Neuronal stem cell (in vitro differentiated cells): Measurements from ENCODE around the gene AP5S1.

ENCODE experiments used
- DNase-seq: peaks from one replicate; pipeline ENCODE4 v3.0.0-alpha.2; 2013; ENCODE audit warnings: low spot score
- H2AFZ ChIP-seq: one replicate; pipeline ENCODE4 v1.6.1; 2013; ENCODE audit warnings: mild to moderate bottlenecking, low read length, inconsistent platforms
- H2AK5ac ChIP-seq: 2 replicates; pipeline ENCODE4 v1.6.1; 2013; ENCODE audit warnings: low read depth, mild to moderate bottlenecking, inconsistent platforms, low read length, moderate library complexity, mixed read lengths
- H2BK120ac ChIP-seq: 2 replicates; pipeline ENCODE4 v1.6.1; 2013; ENCODE audit warnings: low read depth, mild to moderate bottlenecking, inconsistent platforms, low read length, moderate library complexity, mixed read lengths
- H2BK12ac ChIP-seq: one replicate; pipeline ENCODE4 v1.6.1; 2013; ENCODE audit warnings: low read length, inconsistent platforms
- H2BK15ac ChIP-seq: 2 replicates; pipeline ENCODE4 v1.6.1; 2013; ENCODE audit warnings: mild to moderate bottlenecking, low read length, inconsistent platforms, mixed read lengths
- H2BK5ac ChIP-seq: one replicate; pipeline ENCODE4 v1.6.1; 2013; ENCODE audit warnings: inconsistent platforms, mild to moderate bottlenecking, low read length, moderate library complexity
- H3K14ac ChIP-seq: one replicate; pipeline ENCODE4 v1.6.1; 2013; ENCODE audit warnings: low read length, inconsistent platforms
- H3K18ac ChIP-seq: 2 replicates; pipeline ENCODE4 v1.6.1; 2013; ENCODE audit warnings: low read length, inconsistent platforms
- H3K23ac ChIP-seq: 2 replicates; pipeline ENCODE4 v1.6.1; 2013; ENCODE audit warnings: low read depth, mild to moderate bottlenecking, mixed read lengths, low read length, inconsistent platforms; ENCODE audit not compliant: poor library complexity
- H3K27ac ChIP-seq: replicated peaks from 3 replicates; pipeline ENCODE4 v1.5.1; 2013; ENCODE audit warnings: low read length, inconsistent platforms
- H3K27me3 ChIP-seq, 3 experiments: 2 replicates each; pipeline ENCODE4 v1.6.1; 2013; ENCODE audit warnings: low read length in 3 of 3, mild to moderate bottlenecking in 2 of 3, inconsistent platforms in 1 of 3, low read depth in 1 of 3, mixed read lengths in 1 of 3, moderate library complexity in 1 of 3; ENCODE audit not compliant: control insufficient read depth in 3 of 3, insufficient read depth in 3 of 3
- H3K36me3 ChIP-seq, 2 donors: replicated peaks in 1 of 2; 2 replicates each; pipeline ENCODE4 v1.6.1; 2013; ENCODE audit warnings: low read length in 2 of 2; ENCODE audit not compliant: control insufficient read depth in 2 of 2, insufficient read depth in 2 of 2
- H3K4ac ChIP-seq: 2 replicates; pipeline ENCODE4 v1.6.1; 2013; ENCODE audit warnings: inconsistent platforms, mild to moderate bottlenecking, low read length, moderate library complexity
- H3K4me1 ChIP-seq, 2 donors: 1 replicate in 1 of 2; 2 replicates in 1 of 2; pipeline ENCODE4 v1.6.1; 2013; ENCODE audit warnings: low read length in 2 of 2, low read depth in 1 of 2; ENCODE audit not compliant: control insufficient read depth in 2 of 2, insufficient read depth in 1 of 2
- H3K4me2 ChIP-seq: one replicate; pipeline ENCODE4 v1.6.1; 2013; ENCODE audit warnings: mild to moderate bottlenecking, low read length, inconsistent platforms; ENCODE audit not compliant: insufficient read depth, poor library complexity, severe bottlenecking
- H3K4me3 ChIP-seq, 2 donors: 2 replicates each; pipeline ENCODE4 v1.5.1; 2013; ENCODE audit warnings: low read length in 2 of 2, mild to moderate bottlenecking in 2 of 2, inconsistent platforms in 1 of 2, moderate library complexity in 1 of 2
- H3K79me1 ChIP-seq: one replicate; pipeline ENCODE4 v1.6.1; 2013; ENCODE audit warnings: low read depth, mild to moderate bottlenecking, inconsistent platforms, low read length, moderate library complexity
- H3K9ac ChIP-seq: one replicate; pipeline ENCODE4 v1.6.1; 2013; ENCODE audit warnings: mild to moderate bottlenecking, low read depth, low read length, inconsistent platforms; ENCODE audit not compliant: poor library complexity
- H3K9me3 ChIP-seq, 2 donors: replicated peaks in 1 of 2; 2 replicates each; pipeline versions ENCODE3 to v1.6.1; 2013; ENCODE audit warnings: low read length in 2 of 2, mild to moderate bottlenecking in 2 of 2, inconsistent platforms in 1 of 2, low read depth in 1 of 2, mixed read lengths in 1 of 2, moderate library complexity in 1 of 2; ENCODE audit not compliant: control insufficient read depth in 2 of 2, insufficient read depth in 1 of 2
- H4K8ac ChIP-seq: one replicate; pipeline ENCODE4 v1.6.1; 2013; ENCODE audit warnings: low read depth, mild to moderate bottlenecking, inconsistent platforms, low read length, moderate library complexity
- H4K91ac ChIP-seq: one replicate; pipeline ENCODE4 v1.6.1; 2013; ENCODE audit warnings: low read length, low read depth, mild to moderate bottlenecking, inconsistent platforms; ENCODE audit not compliant: poor library complexity
- WGBS, 2 donors: extraction: QIAGEN DNeasy Blood & Tissue Kit; methylation state at CpG; one replicate each; pipeline ENCODE4 v1.1.7; 2013; ENCODE audit warnings: missing lambda C conversion rate in 2 of 2, mixed read lengths in 1 of 2; ENCODE audit not compliant: insufficient read length in 2 of 2, insufficient replicate concordance in 1 of 2; ENCODE audit errors: extremely low coverage in 2 of 2; 5-methylcytosine and 5-hydroxymethylcytosine counted together

AP5S1 gene

DNA sequence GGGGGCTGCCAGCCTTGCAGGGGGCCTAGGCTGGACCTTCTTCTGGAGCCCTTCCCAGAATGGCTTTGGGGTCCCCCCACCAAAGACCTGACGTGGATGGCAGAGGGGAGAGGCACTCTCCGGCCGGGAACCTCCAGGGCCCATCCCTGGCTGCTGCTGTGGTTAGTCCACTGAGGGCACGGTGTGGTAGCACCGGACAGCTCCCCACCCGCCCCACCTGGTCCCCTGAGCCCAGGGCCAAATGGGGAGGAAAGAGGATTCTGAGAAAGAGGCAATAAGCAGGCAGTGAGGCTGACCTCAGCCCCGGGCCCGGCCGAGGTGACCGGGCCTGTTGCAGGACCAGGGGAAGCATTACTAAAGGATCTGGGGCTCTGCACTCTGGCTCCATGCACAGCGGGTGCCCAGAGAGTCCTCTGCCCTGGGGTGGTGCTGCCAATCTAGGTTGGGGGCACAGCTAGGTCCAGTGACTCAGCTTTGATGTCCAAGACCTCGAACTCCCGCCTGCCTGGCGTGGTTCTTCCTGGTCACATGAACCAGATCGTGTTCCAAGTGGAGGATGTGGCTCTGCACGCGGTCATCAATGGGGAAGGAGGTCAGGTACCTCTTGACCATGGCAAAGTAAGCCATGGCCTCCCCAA lies 36.0 kb upstream of the AP5S1 start:
- Histone ChIP-seq H2AFZ (no peak overlapping the region), H3K9ac (no peak overlapping the region), H3K27me3 (peaks cover 0 to 9% (median 5%) of the 10 kb centered on the region in 3 experiments), H3K9me3 (no peaks in the 10 kb centered on the region), H2BK15ac (no peak overlapping the region), H4K8ac (no peak overlapping the region), H2BK120ac (no peak overlapping the region), H3K18ac (no peak overlapping the region), H2BK5ac (no peak overlapping the region), H2BK12ac (no peak overlapping the region), H3K27ac (no peak overlapping the region), H3K4me2 (no peak overlapping the region), H3K79me1 (peaks cover 11% of the 10 kb centered on the region), H2AK5ac (no peak overlapping the region), H3K23ac (peak overlapping the region; percentile 66), H4K91ac (no peak overlapping the region), H3K14ac (no peak overlapping the region), H3K4me1 (peaks cover 3 to 17% of the 10 kb centered on the region in 2 donors), H3K4me3 (no peak overlapping the region), H3K36me3 (peaks cover 0 to 4% of the 10 kb centered on the region in 2 donors), H3K4ac (no peak overlapping the region)
- no peak for DNase-seq
- no CpG with 5 or more reads among the region's 17 CpGs for WGBS, 2 donors

DNA sequence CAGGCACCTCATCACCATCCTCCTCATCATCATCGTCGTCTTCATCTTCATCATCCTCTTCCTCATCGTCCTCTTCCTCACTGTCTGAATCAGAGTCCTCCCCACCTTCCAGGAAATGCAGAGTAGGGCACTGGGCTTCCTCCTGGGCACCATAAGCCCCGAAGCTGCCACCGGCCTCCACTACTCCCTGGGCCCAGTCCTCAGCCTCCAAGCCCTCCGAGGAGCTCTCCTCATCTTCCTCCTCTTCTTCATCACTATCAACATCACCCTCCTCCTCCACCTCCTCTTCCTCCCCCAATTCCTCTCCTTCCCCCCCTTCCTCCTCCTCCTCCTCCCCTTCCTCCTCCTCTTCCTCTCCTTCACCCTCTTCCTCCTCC lies 35.5 kb upstream of the AP5S1 start:
- H3K14ac ChIP-seq = no peak overlapping the region
- H3K4me1 ChIP-seq = peaks cover 3 to 17% of the 10 kb centered on the region in 2 donors
- peaks cover 11% of the 10 kb centered on the region for H3K79me1 ChIP-seq
- H4K8ac ChIP-seq = no peak overlapping the region
- peaks cover 0 to 4% (median under 1%) of the 10 kb centered on the region in 3 experiments for H3K27me3 ChIP-seq
- H3K9me3 ChIP-seq = no peaks in the 10 kb centered on the region
- DNase-seq = no peak
- no peak overlapping the region for H2AFZ ChIP-seq
- no peak overlapping the region for H3K18ac ChIP-seq
- peak overlapping the region; percentile 66 for H3K23ac ChIP-seq
- no peak overlapping the region for H4K91ac ChIP-seq
- no peak overlapping the region for H3K4me3 ChIP-seq
- no peak overlapping the region for H2BK120ac ChIP-seq
- H2AK5ac ChIP-seq = no peak overlapping the region
- H2BK5ac ChIP-seq = no peak overlapping the region
- H3K36me3 ChIP-seq = peaks cover 0 to 4% of the 10 kb centered on the region in 2 donors
- no peak overlapping the region for H3K9ac ChIP-seq
- H3K4me2 ChIP-seq = no peak overlapping the region
- no CpG with 5 or more reads among the region's 6 CpGs for WGBS, 2 donors
- H2BK15ac ChIP-seq = no peak overlapping the region
- H3K4ac ChIP-seq = no peak overlapping the region
- H2BK12ac ChIP-seq = no peak overlapping the region
- no peak overlapping the region for H3K27ac ChIP-seq

DNA sequence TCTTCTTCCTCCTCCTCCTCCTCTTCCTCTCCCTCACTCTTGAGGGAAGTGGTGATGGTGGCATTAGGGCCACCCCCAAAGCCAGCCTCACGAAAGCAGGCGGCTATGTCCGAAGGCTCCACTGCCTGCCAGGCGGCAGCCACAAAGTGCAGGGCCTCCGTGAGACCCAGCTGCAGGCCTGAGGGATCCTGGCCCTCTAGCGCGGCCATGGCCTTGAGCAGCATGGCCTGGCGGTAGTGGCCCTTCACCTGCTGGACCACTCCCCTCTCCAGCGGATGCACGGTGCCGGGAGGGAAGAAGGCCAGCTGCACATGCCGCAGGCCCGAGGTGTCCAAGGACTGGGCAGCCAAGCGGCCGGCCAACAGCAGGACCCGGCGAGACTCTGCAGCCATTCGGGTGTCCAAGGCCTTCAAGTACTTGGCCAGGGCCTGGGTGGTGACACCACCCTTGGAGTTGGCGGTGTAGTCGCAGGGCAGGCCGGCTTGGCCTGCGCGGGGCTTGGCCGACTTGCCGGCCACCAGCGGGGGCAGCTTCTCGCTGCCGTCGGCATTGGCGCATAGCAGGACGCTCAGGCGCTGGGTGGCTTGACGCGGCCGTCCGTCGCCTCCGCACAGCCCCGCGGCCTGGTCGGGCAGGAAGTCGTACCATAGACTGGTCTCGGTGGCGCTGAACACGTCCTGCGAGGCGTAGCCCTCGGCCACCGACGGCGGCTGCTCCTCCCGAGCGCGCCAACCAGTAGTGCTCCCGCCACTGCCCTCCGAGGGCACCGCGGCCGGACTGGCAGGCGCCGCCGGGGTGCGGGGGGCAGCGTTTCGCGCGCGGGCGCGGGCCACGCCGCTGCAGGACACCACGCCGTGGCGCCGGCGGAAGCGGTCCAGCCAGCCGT lies 34.9 kb upstream of the AP5S1 start:
- Histone ChIP-seq H2BK12ac (peak overlapping the region; percentile 35), H4K91ac (peak overlapping the region; percentile 83), H3K27ac (no peak overlapping the region), H4K8ac (no peak overlapping the region), H3K9me3 (no peaks in the 10 kb centered on the region), H2AFZ (no peak overlapping the region), H3K36me3 (peaks cover 0 to 4% of the 10 kb centered on the region in 2 donors), H3K4me2 (peak overlapping the region; percentile 94), H2BK5ac (peak overlapping the region; percentile 89), H2BK120ac (no peak overlapping the region), H3K14ac (no peak overlapping the region), H2BK15ac (peak overlapping the region; percentile 71), H3K4me1 (peaks cover 3 to 17% of the 10 kb centered on the region in 2 donors), H3K4me3 (peak overlapping the region; percentile 44 to 88), H3K4ac (peak overlapping the region; percentile 97), H2AK5ac (peak overlapping the region; percentile 88), H3K9ac (peak overlapping the region; percentile 98), H3K18ac (peak overlapping the region; percentile 98), H3K23ac (peak overlapping the region; percentile 99), H3K79me1 (peaks cover 11% of the 10 kb centered on the region), H3K27me3 (peaks cover 0 to 2% (median 0%) of the 10 kb centered on the region in 3 experiments)
- DNase-seq = no peak
- WGBS, 2 donors = no CpG with 5 or more reads among the region's 79 CpGs

DNA sequence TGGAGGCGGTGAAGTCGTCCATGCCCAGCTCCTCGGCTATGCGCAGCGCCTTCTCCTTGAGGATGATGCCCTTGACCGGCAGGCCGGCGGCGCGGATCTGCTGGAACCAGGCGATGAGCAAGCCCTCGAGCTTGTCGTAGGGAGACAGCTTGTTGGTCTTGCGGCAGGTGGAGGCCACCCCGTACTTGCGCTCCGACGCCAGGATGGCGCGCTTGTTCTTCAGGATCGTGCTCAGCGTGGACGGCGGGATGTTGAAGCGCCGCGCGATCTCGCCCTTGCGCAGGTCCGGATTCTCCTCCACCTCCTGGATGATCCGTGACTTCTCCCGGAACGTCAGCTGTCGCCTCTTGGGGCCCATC lies 34.2 kb upstream of the AP5S1 start:
- Histone ChIP-seq H4K8ac (no peak overlapping the region), H3K36me3 (peaks cover 0 to 4% of the 10 kb centered on the region in 2 donors), H3K9ac (peak overlapping the region; percentile 98), H2AFZ (peak overlapping the region; percentile 41), H3K4me1 (peaks cover 0 to 15% of the 10 kb centered on the region in 2 donors), H3K23ac (peak overlapping the region; percentile 99), H3K4me3 (peak overlapping the region; percentile 44 to 88), H3K4me2 (peak overlapping the region; percentile 94), H3K27me3 (peaks cover 0 to 1% (median 0%) of the 10 kb centered on the region in 3 experiments), H3K27ac (no peak overlapping the region), H4K91ac (peak overlapping the region; percentile 83), H2BK15ac (peak overlapping the region; percentile 71), H3K18ac (peak overlapping the region; percentile 98), H3K4ac (peak overlapping the region; percentile 97), H2BK5ac (peak overlapping the region; percentile 89), H3K14ac (peak overlapping the region; percentile 100), H2BK12ac (peak overlapping the region; percentile 35), H3K9me3 (no peaks in the 10 kb centered on the region), H2BK120ac (no peak overlapping the region), H2AK5ac (peak overlapping the region; percentile 88), H3K79me1 (peaks cover 11% of the 10 kb centered on the region)
- DNase-seq = no peak
- WGBS, 2 donors = no CpG with 5 or more reads among the region's 35 CpGs
